HG02852 (cell line): Measurements from ENCODE around the gene CRK.
A peak's percentile ranks its signal among the peaks of the same experiment; 100 is the strongest.
"Not testable (repeated sequence)": the region's sequence is repeated elsewhere in the genome, so short reads cannot be mapped to it uniquely, and the experiment has no call there.

ENCODE experiments used
- ATAC-seq: cut with Tn5 transposase; IDR thresholded peaks from one replicate; pipeline ENCODE4 v1.9.1; 2021; ENCODE audit warnings: mild to moderate bottlenecking, moderate library complexity; ENCODE audit not compliant: unreplicated experiment

Gene CRK

DNA sequence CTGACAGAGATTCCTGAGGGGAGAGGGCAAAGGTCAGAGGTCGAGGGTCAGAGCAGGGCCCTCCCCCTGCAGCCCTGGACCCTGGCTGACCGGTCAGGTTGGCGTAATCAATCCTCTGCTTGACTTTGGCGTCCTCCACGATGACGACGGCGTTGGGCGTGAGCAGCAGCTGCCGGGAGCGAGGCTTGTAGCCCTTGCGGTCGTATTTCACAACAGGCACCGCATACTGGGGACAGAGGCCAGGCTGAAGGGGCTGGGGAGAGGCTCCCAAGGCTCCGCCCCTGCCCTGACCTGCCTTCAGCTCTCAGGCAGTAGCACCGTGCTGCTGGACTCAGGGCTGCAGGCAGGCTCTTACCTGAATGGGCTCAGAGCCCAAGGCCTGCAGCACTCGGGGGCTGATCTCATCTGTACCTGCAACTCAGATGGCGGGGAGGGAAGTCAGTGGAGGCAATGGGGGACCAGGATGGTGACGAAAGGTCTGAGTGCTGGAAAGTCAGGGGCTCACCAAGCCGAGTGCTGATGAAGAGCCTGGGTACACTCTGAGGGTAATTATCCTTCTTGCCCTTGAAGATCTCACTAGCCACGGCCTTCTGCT lies 12.0 kb upstream of the CRK start:
- ATAC-seq: no peak

DNA sequence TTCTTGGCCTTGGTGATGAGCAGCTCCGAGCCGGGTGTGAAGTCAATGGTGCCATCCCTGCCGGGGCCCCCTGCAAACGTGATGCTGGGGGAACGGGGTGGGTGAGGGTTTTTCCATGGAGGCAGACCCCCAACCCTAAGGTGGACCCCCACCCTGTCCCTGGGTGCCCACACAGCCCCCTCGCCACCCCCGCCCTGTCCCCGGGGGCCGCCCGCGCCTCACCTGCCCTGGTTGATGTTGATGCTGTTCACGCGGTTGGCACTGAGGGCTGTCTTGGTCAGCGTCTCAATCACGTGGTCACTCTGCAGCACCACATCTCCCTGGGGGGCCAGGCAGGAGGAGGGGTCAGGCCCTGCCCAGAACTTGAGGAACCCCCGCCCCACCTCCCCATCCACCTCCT lies 11.2 kb upstream of the CRK start:
- no peak for ATAC-seq

DNA sequence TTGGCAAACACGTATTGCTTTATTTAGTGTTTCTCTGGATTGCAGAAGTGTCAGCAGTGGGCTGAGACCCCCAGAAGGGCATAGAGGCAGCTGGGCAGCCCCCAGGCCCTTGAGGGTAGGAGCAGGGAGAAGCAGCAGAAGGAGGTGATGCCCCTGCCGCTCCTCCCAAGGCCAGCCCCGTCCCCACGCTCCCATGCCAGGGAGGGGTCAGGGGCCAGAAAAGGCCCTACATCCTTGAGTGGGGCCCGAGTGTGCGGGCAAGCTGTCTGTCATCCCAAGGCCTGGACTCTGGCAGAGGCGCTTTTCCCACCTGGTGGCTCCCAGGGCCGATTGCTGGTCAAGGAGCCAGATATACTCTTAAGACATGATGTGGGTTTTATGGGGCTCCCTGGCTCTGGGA lies 8.2 kb upstream of the CRK start:
- no peak for ATAC-seq

DNA sequence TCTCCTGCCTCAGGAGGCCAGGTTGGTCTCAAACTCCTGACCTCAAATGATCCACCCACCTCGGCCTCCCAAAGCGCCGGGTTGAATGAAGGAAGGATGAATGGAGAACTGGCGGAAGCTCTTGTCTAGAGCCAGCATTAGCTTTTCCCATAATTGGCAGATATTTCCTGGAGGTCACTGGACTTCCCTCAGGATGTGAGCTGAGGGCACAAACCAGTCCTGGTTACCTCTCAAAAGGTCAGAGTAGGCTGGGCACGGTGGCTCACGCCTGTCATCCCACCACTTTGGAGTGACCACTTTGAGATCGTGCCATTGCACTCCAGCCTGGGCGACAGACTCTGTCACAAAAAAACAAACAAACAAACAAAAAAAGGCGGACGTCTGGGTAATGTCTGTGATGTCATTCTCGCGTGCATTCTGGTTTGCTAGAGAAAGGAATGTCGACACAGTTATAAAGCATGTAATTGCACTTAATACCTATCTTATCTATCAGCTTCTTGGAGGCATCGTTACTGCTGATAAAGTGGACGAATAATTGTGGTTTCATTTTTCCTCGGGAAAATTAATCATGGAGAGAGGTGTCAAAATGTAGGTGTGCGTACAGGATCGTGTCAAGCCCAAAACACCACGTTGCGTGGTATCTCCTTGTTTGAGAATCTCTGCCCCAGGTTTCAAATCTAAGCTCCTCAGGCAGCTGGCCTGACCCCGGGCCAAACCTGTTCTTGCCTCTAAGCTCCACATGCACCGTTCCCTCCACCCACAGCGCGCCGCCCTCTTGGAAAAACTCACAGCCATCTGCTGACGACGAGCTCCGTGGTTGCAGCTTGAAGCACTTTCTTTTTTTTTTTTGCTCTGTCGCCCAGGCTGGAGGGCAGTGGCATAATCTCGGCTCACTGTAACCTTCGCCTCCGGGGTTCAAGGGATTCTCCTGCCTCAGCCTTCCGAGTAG lies 6.4 kb upstream of the CRK start:
- ATAC-seq: no peak

DNA sequence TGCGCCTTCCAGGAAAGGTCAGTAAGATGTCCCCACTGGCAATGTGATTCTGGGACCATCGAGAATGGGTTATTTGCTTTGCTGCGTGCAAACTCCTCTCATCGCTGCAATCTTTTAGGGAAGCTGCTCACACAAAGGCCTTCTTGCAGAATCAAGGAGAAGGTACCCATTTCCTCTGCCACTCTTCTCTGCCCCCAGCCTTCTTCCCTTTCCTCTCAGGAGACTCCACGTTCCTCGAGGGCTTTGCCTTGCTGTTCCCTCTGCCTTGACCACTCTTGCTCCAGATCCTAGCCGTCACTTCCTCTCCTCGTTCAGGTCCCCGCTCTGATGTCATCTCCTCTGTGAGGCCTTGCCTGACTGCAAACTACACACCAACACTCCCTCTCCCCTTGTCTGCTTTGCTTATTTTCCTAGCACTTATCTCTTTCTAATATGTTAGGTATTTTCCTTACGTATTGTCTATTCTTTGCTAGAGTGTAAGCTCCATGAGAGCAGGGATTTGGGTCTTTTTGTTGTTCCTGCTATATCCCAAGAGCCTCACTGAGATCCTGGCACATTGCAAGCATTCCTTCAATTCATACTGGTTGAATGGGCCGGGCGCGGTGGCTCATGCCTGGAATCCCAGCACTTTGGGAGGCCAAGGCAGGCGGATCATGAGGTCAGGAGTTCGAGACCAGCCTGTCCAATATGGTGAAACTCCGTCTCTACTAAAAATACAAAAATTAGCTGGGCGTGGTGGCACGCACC lies 5.3 kb upstream of the CRK start:
- ATAC-seq: no peak

DNA sequence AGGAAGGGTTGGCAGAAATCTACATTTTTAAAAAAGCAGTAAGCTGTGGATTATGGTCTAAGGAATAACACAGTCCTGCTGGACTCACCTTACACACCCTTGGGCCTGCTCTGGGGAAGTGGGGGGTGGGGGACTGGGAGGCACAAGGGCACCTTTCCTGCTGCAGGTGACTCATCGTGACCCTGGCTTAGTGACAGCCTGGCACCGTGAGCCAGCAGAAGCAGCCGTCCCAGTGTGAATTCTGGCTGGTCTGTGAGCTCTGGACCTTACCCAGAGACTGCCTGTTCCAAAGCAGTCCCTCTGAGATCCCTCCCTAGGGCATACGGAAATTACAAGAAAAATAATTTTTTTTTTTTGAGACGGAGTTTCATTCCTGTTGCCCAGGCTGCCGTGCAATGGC lies 4.2 kb upstream of the CRK start:
- ATAC-seq: no peak

DNA sequence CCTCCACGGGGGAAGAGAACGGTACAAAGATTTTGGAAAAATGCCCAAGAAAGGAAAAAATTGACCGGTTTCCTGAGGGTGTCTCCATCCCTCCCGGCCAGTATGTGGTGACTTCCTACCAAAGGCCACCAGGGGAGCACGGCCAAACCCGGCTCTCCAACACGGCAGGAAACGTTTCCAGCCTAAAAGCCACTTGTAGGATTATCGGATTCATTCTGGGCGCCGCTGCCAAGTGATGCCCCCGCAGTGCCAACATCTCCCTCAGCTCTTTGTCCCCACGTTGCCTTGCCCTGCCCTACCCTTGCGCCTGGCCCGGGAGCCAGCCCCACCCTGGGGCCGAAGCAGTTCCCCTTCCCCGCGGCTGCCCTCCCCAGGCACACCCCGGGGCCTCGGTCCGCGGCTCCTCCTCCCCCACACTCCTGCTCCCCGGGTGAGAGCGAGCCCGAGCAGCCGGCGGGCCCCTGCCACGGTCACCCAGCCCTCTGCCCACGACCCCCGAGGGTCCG lies 688 bp downstream of the CRK start:
- ATAC-seq: peak; percentile 30

DNA sequence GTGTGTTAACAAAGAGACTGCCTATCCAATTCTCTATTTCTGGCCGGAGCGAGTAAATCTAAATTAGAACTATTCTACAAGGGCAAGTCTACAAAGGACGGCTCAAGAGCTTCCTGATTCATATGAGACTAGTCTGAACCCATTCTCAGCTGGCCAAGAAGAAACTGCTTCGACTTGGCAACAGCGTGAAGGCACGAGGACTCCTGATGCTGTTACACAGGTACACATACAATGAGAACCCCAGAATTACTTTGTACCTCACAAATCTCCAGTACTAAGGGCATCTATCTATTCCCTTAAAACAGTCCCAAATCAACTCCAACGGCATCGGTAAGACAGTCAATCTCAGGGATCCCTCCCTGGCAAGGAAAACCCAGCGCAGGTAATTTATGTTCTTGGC lies 1.5 kb downstream of the CRK start:
- ATAC-seq: no peak

DNA sequence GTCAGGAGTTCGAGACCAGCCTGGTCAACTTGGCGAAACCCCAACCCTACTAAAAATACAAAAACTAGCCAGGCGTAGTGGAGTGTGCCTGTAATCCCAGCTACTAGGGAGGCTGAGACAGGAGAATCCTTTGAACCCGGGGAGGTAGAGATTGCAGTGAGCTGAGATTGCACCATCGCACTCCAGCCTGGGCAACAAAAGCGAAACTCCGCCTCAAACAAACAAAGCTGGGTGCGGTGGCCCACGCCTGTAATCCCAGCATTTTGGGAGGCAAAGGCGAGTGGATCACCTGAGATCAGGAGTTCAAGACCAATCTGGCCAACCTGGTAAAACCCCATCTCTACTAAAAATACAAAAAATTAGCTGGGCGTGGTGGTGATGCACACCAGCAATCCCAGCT lies 2.3 kb downstream of the CRK start:
- not testable (repeated sequence) for ATAC-seq

DNA sequence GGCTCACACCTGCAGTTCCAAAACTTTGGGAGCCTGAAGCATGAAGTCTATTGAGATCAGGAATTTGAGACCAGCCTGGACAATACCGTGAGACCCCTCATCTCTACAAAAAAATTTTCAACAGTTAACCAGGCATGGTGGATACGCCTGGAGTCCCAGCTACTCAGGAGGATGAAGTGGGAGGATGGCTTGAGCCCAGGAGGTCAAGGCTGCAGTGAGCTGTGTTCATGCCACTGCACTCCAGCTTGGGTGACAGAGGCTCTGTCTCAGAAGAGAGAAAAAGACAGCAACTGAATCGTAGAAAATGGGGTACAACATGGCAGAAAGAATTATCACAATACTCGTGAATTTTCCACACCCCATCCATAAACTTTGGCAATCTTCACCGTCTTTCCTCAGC lies 3.2 kb downstream of the CRK start:
- ATAC-seq: no peak

DNA sequence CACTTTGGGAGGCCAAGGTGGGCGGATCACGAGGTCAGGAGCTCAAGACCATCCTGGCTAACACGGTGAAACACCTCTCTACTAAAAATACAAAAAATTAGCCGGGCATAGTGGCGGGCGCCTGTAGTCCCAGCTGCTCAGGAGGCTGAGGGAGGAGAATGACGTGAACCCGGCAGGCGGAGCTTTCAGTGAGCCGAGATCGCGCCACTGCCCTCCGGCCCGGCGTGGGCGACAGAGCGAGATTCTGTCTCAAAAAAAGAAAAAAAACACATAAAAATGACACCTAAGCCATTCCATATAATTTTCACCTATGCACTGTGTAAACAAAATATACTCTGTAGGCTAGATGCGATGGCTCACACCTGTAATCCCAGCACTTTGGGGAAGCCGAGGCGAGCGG lies 5.8 kb downstream of the CRK start:
- not testable (repeated sequence) for ATAC-seq

DNA sequence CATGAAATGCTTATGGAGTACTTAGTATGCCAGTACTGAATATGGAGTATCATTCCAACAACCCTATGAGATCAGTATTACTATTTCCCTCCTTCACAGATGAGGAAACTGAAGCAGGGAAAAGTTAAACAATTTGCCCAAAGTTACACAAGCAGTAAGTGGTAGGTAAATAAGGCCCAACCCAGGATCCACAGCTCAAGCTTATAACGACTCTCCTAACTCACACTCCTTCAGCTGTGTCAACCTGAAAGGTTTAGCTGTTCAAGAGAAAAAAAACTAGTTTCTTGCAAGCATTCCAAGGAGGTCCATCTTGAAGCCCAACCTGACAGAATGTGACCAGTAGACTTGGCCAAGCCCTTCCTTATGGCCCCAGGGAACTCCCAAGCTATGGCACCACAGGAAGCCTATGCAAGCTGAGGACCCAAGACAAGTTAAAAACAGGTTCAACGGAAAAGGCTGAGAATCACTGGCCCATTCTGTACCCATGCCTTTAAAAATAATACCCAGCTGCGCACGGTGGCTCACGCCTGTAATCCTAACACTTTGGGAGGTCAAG lies 6.5 kb downstream of the CRK start:
- no peak for ATAC-seq

DNA sequence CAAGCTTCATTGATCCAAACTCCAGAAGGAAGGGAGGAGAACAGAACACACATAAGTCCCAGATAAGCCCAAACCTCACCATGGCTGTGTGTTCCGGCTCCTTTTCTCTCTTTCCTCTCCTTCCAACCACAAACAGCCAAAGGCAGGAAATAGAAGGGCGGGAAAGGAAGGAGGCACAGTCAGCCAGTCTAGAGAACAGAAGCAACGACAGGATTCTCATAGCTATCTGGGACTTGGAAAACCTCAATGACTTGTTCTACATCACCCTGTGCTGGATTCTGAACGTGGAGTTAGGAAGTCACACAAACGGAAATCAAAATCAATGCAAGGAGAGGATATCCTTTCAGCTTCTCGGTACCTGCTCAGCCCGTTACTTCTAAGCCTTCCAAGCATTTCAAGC lies 9.0 kb downstream of the CRK start:
- no peak for ATAC-seq

DNA sequence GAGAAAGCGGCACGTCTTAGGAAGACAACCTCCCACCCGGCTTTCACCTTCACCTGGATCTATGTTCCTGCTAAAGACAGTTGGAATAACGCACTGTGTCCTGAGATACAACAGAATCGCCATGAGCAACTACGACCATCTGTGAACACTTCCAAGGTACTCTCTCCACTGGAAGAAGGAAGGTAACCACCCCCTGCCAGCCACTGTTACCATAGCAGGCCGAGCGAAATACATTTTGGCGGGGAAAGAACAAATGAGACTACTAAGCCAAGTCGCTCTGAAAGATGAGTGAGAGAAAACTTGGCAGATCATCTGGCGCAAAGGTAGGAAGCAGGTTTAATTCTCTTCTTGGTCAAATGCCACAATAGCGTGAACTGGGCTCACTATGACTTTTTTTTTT lies 9.8 kb downstream of the CRK start:
- ATAC-seq: no peak

DNA sequence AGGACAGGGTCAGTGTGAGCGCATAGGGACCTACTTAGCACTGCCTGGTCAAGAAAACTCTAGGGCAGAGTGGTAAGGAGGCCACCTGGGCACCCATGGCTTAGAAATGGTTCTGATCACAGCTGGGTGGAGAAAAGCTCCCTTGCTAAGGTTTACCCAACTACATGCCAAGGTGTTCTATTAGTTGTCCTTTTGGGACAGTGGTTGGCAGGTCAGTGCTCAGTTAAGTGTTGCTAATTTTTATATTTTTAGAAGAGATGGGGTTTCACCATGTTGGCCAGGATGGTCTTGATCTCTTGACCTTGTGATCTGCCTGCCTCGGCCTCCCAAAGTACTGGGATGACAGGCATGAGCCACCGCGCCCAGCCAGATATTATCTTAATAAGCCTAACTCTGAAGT lies 10.3 kb downstream of the CRK start:
- not testable (repeated sequence) for ATAC-seq

DNA sequence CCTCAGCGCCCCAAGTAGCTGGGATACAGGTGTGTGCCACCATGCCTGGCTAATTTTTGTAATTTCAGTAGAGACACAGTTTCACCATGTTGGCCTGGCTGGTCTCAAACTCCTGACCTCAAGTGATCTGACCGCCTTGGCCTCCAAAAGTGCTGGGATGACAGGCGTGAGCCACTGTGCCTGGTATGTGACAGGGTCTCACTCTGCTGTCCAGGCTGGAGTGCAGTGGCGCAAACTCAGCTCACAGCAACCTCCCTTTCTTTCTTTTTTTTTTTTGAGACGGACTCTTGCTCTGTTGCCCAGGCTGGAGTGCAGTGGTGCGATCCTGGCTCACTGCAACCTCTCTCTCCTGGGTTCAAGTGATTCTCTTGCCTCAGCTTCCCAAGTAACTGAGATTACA lies 13.3 kb downstream of the CRK start:
- not testable (repeated sequence) for ATAC-seq

DNA sequence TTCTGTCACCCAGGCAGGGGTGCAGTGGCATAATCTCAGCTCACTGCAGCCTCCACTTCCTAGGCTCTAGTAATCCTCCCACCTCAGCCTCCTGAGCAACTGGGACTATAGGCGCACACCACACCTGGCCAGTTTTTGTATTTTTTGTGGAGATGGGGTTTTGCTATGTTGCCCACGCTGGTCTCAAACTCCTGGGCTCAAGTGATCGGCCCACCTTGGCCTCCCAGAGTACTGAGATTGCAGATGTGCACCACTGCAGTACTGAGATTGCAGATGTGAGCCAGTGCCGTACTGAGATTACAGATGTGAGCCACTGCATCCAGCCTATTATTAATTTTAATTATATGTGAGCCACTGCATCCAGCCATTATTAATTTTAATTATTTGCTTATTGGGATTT lies 13.8 kb downstream of the CRK start:
- no peak for ATAC-seq

DNA sequence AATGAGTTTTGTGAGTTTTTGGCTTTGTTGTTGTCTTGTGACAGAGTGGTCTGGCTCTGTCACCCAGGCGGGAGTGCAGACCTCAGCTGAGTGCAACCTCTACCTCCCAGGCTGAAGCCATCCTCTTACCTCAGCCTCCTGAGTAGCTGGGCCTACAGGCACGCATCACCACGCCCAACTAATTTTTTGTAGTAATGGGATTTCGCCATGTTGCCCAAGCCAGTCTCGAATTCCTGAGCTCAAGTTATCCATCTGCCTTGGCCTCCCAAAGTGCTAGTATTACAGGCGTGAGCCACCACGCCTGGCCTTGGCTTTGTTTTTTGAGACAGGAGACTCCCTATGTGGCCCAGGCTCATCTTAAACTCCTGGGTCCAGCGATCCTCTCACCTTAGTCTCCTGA lies 15.1 kb downstream of the CRK start:
- no peak for ATAC-seq

DNA sequence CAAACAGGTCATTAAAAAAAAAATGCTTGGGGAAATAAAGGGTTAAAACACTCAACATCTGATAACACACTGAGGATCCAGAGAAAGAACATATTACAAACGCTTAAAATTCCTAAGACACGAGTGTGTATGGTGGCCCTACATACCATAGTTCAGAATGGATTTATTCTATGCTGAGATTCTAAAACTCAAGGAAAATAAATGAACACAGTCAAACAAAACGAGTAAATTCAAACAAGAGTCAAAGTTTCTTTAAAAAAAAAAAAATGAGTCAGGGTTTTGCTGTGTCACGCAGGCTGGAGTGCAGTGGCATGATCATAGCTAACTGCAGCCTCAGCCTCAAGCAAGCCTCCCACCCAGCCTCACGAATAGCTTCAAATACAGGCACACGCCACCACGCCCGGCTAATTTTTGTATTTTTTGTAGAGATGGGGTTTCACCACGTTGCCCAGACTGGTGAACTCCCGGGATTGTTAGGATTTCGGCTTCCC lies 17.4 kb downstream of the CRK start:
- ATAC-seq: no peak

DNA sequence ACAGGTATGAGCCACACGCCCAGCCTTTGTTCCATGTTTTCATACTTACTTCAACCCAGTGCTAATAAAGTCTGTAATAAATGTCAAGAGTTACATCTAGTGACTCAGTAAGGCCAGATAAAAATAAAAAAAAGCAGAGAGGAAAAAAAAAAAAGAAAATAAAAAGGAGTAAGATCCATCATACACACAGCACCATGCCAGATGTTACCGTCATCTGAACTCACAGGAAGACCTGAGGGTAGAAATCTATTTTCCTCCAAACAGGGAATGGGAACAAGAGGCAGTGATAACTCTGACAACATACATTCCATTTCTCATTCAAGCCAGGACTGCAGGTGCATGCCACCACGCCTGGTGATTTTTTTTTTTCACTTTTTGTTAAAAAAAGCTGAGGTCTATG lies 20.7 kb downstream of the CRK start:
- no peak for ATAC-seq

DNA sequence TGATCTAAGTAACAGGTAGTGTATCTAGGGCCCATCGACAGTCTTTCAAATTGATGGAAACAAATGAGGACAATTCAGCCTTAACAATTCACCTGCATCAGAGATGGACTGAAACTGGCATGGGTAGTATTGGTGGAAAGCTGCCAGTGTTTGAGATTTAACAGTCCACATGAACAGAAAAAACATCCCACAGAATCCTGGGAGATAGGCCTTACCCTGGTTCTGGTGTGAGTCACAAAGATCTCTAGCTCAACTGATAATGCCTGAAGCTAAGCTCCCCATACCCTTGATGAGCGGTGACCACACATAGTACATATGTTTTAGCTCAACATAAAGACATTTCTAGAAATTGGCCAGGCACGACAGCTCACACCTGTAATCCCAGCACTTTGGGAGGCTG lies 21.9 kb downstream of the CRK start:
- no peak for ATAC-seq
